NCI-H2107 treated with DMSO at 0.1 percent for 48 hours (cell line): ENCODE data around the gene FOS.
A peak's percentile ranks its signal among the peaks of the same experiment; 100 is the strongest.
"Not testable (repeated sequence)": the region's sequence is repeated elsewhere in the genome, so short reads cannot be mapped to it uniquely, and the experiment has no call there.

Source experiments
- DNase-seq: peaks from one replicate; lab custom pipeline; 2025; ENCODE audit not compliant: unreplicated experiment; lab: John Stamatoyannopoulos, UW

Gene FOS

GRCh38 chr14:75275598-75275997 lies 3.0 kb upstream of the FOS start:
- DNase-seq: no peak

- peak; percentile 42 for DNase-seq
Measured at GRCh38 chr14:75277008-75277814, 1.4 kb upstream of the FOS start.

- peak; percentile 81 for DNase-seq
Measured at GRCh38 chr14:75277815-75278421, 710 bp upstream of the FOS start.

- peak; percentile 51 for DNase-seq
Measured at GRCh38 chr14:75279153-75279762, 630 bp downstream of the FOS start.

GRCh38 chr14:75279763-75280290 lies 1.2 kb downstream of the FOS start:
- DNase-seq: no peak

GRCh38 chr14:75280291-75280830 lies 1.7 kb downstream of the FOS start:
- no peak for DNase-seq

GRCh38 chr14:75280831-75281653 lies 2.4 kb downstream of the FOS start:
- DNase-seq: no peak

GRCh38 chr14:75281654-75282019 lies 3.0 kb downstream of the FOS start:
- no peak for DNase-seq

GRCh38 chr14:75282170-75282554 lies 3.5 kb downstream of the FOS start:
- DNase-seq: no peak

- DNase-seq: not testable (repeated sequence)
Measured at GRCh38 chr14:75282555-75283161, 4.0 kb downstream of the FOS start.

- DNase-seq: no peak
Measured at GRCh38 chr14:75283162-75283832, 4.7 kb downstream of the FOS start.

- no peak for DNase-seq
Measured at GRCh38 chr14:75283833-75284563, 5.4 kb downstream of the FOS start.

GRCh38 chr14:75285331-75285730 lies 6.7 kb downstream of the FOS start:
- DNase-seq: no peak

GRCh38 chr14:75286313-75286712 lies 7.7 kb downstream of the FOS start:
- no peak for DNase-seq

GRCh38 chr14:75289840-75290388 lies 11.3 kb downstream of the FOS start:
- DNase-seq: no peak

GRCh38 chr14:75290851-75291250 lies 12.2 kb downstream of the FOS start:
- DNase-seq: no peak

- no peak for DNase-seq
Measured at GRCh38 chr14:75291331-75291730, 12.7 kb downstream of the FOS start.

- DNase-seq: no peak
Measured at GRCh38 chr14:75292101-75292563, 13.5 kb downstream of the FOS start.

- no peak for DNase-seq
Measured at GRCh38 chr14:75292886-75293285, 14.3 kb downstream of the FOS start.
